Upper lobe of left lung (tissue), 4 donors: ENCODE results near the gene IL22RA2.

ENCODE experiments used
- EP300 ChIP-seq, 4 donors: sonication (generic); formaldehyde crosslinking; IDR thresholded peaks; one replicate each; pipeline ENCODE4 v1.5.1; 2017; ENCODE audit warnings: antibody characterized with exemption in 4 of 4, control low read depth in 2 of 4
- POLR2A ChIP-seq, 4 donors: fragments of 450-650 bp; IDR thresholded peaks; one replicate each; pipeline ENCODE4 v1.5.1; 2016 to 2017; ENCODE audit warnings: antibody characterized with exemption in 4 of 4, mild to moderate bottlenecking in 2 of 4
- TF ChIP-seq, protein P1 (sequence below), 6 experiments: fragments of 450-650 bp in 4 of 6; fragments of 200-600 bp in 2 of 6; sonication (generic) in 2 of 6; IDR thresholded peaks; one replicate each; pipeline ENCODE4 v1.5.1; 2016 to 2019; ENCODE audit warnings: antibody characterized with exemption in 6 of 6

DNA sequence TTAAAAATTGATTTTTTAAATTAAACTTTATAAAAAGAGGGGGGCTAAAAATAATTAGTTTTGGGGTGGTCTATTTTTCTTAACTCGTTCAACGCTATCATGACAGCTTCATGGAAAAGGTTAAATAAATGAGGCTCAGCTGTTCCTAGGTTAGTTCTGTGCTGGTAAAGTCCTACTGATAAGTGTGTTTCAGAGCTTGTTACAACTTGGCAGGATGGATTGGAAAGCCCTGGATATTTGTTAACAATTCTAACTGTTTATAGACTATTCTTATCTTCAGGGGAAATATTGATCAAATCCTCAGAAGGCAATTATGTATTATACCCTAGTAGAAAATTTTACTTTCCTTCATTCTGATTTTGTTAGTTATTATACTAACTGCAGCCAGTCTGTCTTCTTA, 50.4 kb downstream of the IL22RA2 start:
- TF ChIP-seq, protein P1, sequence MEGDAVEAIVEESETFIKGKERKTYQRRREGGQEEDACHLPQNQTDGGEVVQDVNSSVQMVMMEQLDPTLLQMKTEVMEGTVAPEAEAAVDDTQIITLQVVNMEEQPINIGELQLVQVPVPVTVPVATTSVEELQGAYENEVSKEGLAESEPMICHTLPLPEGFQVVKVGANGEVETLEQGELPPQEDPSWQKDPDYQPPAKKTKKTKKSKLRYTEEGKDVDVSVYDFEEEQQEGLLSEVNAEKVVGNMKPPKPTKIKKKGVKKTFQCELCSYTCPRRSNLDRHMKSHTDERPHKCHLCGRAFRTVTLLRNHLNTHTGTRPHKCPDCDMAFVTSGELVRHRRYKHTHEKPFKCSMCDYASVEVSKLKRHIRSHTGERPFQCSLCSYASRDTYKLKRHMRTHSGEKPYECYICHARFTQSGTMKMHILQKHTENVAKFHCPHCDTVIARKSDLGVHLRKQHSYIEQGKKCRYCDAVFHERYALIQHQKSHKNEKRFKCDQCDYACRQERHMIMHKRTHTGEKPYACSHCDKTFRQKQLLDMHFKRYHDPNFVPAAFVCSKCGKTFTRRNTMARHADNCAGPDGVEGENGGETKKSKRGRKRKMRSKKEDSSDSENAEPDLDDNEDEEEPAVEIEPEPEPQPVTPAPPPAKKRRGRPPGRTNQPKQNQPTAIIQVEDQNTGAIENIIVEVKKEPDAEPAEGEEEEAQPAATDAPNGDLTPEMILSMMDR (IDR thresholded peaks at IDR 0.05), result no peak
- TF ChIP-seq POLR2A (IDR thresholded peaks at IDR 0.05) (no peak), EP300 (IDR thresholded peaks at IDR 0.05) (no peak)
